ENCODE data around the gene RPS6KB2.
A peak's percentile ranks its signal among the peaks of the same experiment; 100 is the strongest.
"Not testable (repeated sequence)": the region's sequence is repeated elsewhere in the genome, so short reads cannot be mapped to it uniquely, and the experiment has no call there.

Gene RPS6KB2

GRCh38 chr11:67397986-67398660 is 30.2 kb upstream of the RPS6KB2 start:
- no peak for DNase-seq

DNA sequence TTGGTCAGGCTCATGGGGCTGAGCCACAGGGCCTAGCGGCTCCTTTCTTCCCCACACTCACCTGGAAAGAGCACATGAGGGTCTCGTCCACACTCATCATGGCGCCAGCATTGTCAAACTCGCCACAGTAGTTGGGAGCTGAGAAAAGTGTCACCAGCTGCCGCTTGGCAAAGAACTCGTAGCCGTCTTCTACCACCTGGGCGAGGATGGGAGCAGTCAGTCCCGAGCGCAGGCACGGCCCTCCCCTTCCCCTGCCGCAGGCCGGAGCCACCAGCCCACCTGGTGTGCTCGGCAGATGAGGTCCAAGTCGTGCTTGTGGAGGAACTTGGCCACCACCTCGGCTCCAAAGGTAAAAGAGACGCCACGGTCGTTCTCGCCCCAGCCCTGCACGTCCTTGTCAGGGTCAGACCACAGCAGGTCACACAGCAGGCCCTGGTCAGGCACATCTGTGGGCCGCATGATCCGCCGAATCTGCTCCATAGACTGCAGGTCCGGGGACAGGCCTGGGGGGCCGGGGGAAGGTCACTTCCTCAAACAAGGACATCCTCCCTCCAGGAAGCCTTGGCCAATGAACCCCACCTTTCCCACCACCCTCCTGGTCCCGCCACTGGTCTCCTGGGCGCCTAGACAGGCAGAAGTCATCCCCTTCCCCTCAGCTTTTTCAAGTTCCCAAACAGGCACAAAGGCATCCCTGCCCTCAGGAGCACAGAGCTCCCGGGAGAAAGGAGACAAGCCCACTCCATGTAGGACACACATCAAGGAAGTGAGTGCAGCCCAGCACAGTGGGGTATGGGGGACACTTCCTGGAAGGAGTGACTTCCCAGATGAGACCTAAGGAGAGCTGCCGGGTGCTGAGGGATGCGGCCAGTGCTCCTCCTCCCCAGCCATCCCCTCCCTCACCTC is 29.4 kb upstream of the RPS6KB2 start:
- DNase-seq = no peak

DNA sequence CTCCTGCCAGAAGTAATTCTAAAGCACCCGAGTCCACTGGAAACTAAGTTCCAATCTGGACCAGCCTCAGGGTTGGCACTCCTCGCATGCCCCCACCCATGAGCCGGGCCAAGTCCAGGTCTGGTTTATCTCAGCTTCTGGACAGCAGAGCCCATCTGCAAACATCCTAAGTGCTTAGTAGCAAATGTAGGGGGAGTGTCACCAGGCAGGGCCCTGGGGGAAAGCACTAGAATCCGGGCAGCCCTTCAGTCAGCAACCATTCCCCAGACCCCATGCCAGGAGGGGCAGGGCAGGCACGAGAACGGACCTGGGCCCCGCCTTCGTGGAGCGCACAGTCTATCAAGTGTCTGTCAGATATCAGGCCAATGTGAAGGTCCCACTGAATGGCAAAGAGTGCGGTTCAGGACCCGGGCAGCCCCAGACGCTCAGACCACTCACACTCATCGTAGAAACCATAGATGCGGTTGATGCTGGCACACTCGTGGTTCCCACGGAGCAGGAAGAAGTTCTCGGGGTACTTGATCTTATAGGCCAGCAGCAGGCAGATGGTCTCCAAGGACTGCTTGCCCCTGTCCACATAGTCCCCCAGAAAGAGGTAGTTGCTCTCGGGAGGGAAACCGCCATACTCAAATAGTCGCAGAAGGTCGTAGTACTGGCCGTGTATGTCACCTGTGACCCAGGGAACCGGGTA is 27.9 kb upstream of the RPS6KB2 start:
- DNase-seq = no peak

DNA sequence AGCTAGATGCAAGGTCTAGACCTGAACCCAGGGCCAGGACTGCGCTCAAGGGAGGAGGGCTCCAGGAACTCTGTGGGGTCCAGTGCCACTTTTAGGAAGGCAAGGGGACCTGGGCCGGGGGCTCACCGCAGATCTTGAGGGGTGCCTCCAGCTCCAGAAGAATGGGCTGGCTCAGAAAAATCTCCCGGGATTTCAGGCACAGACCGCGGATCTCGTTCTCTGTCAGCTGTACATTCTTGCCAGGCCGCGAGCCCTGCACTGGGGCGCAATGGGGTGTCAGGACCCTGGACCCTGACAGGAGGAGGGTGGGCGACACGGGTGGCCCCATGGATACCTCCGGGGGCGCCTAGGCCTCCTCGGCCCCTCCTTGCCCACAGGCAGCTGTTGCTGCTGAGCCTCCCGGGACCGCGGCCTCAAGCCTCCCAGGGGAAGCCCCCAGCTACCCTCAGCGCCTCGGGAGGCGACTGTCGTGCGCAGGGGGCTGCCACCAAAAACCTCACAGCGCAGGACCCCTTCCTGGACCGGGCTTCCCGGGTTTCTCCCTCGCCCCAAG is 27.3 kb upstream of the RPS6KB2 start:
- DNase-seq = no peak

DNA sequence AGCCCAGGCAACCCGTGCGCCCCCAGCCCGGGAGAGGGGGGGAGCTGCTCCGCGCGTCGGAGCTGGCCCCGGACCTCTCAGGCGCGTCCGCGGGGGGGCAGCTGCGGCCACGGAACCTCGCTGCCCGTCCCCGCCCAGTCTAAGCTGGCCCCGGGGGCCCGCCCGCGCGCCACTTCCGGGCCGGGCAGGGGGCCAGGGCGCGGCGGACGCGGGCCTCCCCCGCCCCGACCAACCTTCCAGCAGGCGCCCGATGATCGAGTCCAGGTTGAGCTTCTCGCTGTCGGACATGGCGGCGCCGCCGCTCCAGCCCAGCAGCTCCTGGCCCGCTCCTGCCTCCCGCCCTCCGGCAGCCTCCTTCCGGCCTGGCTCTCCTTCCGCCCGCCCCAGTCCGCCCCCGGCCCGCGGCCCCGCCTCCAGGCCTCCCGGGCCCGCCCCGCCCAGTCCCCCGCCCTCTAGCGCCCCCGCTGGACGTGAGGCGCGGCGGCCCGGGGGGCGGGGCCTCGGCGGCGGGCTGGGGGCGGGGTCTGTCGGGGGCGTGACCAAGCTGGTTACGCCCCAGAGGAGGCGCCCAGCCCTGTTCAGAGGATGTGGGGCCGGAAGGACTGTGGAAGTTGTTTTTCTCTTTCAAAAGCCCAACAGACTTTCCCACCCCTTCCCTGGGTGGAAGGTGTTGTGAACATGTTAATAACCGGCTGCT is 26.7 kb upstream of the RPS6KB2 start, which contains the start of gene PPP1CA:
Gene PPP1CA (minus strand): TSS at position 364 of the 697 bp plus-strand sequence. CDS start 76 bp downstream, at position 288.
- DNase-seq = peak; percentile 62

GRCh38 chr11:67402192-67402839 is 26.0 kb upstream of the RPS6KB2 start:
- DNase-seq = not testable (repeated sequence)

GRCh38 chr11:67403085-67403484 is 25.2 kb upstream of the RPS6KB2 start:
- not testable (repeated sequence) for DNase-seq

DNA sequence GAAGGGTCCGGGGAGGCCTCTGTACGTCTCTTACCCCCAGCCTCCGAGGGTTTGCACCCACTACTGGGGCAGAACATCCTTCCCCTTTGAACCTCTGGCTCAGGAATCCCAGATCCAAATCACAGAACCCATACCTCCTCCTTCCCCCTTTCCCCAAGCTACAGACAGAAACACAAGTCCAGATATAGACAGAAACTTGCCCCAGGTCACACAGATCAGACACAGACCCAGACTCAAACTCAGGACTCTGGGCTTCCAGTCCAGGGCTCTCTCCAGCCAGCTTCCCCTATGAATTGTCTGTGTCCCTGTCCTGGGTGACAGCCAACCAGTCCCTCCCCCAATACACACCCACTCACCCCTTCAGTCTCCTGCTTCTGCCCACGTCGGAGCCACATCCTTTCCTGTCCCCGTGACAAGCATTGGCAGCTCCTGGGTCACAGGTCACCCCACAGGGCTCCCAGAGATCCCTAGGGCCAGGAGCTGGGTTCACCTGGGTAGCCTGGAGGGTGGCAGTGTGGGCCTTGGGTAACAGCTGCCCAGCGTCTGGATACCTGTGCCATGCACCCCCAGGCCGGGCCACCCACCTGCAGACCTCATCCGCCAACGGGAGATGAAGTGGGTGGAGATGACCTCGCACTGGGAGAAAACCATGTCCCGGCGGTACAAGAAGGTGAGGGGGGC is 23.6 kb upstream of the RPS6KB2 start:
- DNase-seq = no peak

- DNase-seq = no peak
These were observed 23.1 kb upstream of the RPS6KB2 start for GRCh38 chr11:67405196-67405567.

DNA sequence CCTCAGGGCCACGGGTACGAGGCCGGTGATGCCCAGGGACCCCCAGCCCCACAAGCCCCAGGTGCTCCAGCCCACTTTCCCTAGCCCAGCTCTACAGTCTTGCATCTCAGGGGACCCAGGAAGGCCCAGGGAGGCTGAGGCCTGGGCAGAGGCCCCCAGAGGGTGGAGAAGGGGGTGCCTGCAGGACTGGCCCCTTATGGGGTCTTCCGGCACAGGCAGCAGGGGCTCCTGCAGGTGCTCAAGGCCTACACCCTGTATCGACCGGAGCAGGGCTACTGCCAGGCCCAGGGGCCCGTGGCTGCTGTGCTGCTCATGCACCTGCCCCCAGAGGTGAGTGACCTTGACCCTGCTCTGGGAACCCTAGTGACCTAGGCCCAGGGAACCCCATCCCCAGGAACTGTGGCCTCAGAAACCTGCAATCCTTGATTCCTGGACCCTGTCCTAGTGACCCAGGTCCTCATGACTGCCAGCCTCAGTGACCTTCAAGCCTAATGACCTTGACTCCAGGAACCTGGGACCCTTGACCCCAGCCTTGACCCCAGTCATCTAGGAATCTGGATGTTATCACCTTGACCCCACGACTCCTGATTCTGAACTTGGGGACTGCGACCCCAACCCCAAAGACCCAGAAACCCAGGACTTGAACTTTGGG is 22.5 kb upstream of the RPS6KB2 start:
- DNase-seq = no peak

- no peak for DNase-seq
These were observed 21.8 kb upstream of the RPS6KB2 start for GRCh38 chr11:67406420-67406968.

DNA sequence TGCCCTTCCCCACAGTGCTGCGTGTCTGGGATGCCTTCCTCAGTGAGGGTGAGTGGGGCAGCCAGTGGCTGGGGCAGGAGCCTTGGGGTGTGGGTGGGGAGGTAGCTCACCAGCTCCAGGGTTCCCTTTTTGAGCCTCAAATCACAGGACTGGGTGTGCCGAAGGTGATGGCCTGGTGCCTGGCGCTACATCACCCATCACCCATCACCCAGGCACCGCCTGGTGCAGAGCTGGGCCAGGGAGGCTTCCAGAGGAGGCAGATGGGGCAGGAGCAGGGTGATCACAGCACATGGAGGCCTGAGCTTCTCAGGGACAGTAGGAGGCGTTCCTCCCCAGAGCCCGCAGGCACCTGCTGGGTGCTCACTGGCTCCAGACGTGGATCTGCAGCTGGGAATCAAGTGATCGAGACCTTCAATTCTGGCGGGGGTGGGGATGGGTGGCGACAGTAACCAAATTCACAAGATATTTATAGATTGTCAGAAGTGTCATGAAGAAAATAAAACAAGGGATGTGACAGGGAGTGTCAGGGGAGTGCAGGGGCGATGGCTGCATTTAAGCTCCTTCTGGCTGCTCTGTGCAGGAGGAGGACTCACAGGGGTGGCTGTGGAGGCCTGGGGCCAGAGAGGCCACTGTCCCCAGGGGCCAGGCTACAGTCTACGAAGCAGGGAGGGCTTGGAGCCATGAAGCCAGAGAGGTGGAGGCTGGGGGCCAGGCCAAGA is 21.2 kb upstream of the RPS6KB2 start:
- no peak for DNase-seq

DNA sequence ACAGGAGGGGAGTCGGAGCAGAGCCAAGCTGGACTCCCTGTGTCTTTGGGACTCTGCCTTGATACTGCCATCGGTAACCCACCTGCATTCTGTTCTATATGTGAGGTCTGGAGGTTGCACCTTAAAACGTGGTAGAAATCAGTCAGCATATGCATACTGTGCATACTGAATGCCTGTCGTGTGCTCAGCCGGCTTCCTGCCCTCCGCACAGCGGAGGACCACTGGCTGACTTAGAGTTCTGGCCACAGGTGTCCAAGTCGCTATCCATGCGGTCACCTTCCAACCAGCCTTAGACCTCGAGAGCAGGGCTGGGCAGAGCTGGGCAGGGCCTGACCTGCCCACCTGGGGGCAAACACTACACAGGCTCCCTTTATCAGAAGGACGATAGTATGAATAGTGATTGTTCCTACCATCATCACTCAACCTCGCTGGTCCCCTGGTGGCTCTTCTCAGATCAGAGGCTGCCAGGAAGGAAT is 20.6 kb upstream of the RPS6KB2 start:
- DNase-seq = no peak

GRCh38 chr11:67408437-67409200 is 19.7 kb upstream of the RPS6KB2 start:
- DNase-seq = no peak

DNA sequence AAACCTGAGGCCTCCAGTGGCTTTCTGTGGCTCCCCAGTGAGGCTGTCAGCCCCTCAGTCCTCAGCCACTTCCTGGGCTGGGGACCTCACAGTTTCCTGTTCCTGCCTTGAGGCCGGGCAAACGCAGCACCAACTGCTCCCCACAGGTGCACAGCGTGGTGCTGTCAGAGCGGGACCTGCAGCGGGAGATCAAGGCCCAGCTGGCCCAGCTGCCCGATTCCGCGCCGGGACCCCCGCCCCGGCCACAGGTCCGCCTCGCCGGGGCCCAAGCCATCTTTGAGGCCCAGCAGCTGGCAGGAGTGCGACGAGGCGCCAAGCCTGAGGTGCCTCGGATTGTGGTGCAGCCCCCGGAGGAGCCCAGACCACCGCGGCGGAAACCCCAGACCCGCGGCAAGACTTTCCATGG is 19.0 kb upstream of the RPS6KB2 start:
- DNase-seq = no peak

GRCh38 chr11:67409781-67410368 is 18.4 kb upstream of the RPS6KB2 start:
- no peak for DNase-seq

DNA sequence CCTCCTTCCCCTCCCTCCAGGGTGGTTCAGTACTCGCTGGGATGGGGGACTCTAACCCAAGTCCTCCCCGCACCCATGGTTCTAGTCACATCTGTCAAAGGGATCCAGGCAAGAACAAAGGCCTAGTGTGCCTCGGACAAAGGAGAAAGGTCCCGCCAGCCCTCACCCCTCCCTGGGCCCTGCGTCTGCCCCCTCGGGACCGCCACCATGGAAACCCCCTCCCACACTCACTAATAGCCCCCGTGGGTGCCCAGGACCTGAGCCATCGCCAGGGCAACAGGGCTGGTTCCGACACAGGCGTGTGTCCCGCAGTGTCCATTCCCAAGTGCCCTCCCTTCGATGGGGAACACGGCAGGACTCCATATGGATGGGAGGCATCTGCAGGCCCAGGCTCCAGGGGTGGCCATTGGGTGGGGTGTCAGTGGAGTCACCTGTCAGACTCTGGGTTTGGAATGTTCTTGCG is 17.9 kb upstream of the RPS6KB2 start:
- DNase-seq = no peak

Measured in NCI-H1417 treated with DMSO at 0.1 percent for 48 hours (cell line).